ENCODE results near the gene APOL1.

DNA sequence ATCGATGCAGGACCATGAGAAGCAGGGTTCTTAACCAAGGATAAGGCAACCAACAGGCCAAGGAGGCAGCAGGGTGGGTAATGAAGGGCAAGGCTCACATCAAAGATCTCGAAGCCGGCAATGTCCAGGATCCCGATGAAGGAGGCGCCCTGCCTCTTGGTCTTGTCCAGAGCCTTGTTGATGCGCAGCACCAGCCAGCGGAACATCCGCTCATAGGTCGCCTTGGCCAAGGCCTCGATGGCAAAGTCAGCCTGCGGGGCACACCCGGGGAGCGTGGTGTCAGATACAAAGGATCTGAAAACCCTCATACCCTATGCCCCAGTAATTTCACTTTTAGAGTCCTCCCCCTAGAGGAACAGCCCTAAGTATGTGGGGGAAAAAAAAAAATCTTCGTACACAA is 63.5 kb downstream of the APOL1 start:
- TF ChIP-seq, protein P1, sequence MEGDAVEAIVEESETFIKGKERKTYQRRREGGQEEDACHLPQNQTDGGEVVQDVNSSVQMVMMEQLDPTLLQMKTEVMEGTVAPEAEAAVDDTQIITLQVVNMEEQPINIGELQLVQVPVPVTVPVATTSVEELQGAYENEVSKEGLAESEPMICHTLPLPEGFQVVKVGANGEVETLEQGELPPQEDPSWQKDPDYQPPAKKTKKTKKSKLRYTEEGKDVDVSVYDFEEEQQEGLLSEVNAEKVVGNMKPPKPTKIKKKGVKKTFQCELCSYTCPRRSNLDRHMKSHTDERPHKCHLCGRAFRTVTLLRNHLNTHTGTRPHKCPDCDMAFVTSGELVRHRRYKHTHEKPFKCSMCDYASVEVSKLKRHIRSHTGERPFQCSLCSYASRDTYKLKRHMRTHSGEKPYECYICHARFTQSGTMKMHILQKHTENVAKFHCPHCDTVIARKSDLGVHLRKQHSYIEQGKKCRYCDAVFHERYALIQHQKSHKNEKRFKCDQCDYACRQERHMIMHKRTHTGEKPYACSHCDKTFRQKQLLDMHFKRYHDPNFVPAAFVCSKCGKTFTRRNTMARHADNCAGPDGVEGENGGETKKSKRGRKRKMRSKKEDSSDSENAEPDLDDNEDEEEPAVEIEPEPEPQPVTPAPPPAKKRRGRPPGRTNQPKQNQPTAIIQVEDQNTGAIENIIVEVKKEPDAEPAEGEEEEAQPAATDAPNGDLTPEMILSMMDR (IDR thresholded peaks at IDR 0.05; ENCODE audit: low read depth, low read length, poor library complexity, severe bottlenecking) = no peak
- TF ChIP-seq EZH2phosphoT487 (IDR thresholded peaks at IDR 0.05; ENCODE audit: borderline replicate concordance, low read length) = no peak
